Mononuclear cell (primary cell): ENCODE results near the gene LEUTX. TPM values are rescaled to one million over a fixed set of nuclear protein-coding genes. Genes with fewer than 3 reads are reported as not detected.

Experiments
- H3K27me3 ChIP-seq: 2 replicates; pipeline ENCODE4 v1.6.0; 2011; ENCODE audit warnings: low read length, control low read depth; ENCODE audit not compliant: insufficient read depth
- H3K4me1 ChIP-seq: 2 replicates; pipeline ENCODE4 v1.5.1; 2011; ENCODE audit warnings: mild to moderate bottlenecking, low read length, control low read depth; ENCODE audit not compliant: insufficient read depth
- H3K4me3 ChIP-seq: 2 replicates; pipeline ENCODE4 v1.5.1; 2011; ENCODE audit warnings: mild to moderate bottlenecking, low read length, moderate library complexity
- H3K9me3 ChIP-seq: 2 replicates; pipeline ENCODE4 v1.5.1; 2011; ENCODE audit warnings: low read depth, mild to moderate bottlenecking, control low read depth, low read length
- total RNA-seq: library from RNA; depleted of rRNA; stranded (reverse); fragments of >200 nt; gene quantifications from one replicate; pipeline ENCODE4 v1.2.3, GENCODE V29; 2012

Gene LEUTX
- total RNA-seq, 1 donor = not detected

- no peak overlapping the region for H3K4me3 ChIP-seq
- H3K27me3 ChIP-seq = no peaks in the 10 kb centered on the region
- no peaks in the 10 kb centered on the region for H3K9me3 ChIP-seq
- H3K4me1 ChIP-seq = peaks cover 31% of the 10 kb centered on the region
Measured at GRCh38 chr19:39825531-39826076, 47.0 kb downstream of the LEUTX start.

- Histone ChIP-seq H3K4me1 (peaks cover 31% of the 10 kb centered on the region), H3K27me3 (no peaks in the 10 kb centered on the region), H3K4me3 (no peak overlapping the region), H3K9me3 (no peaks in the 10 kb centered on the region)
Measured at GRCh38 chr19:39826311-39826945, 47.8 kb downstream of the LEUTX start.

DNA sequence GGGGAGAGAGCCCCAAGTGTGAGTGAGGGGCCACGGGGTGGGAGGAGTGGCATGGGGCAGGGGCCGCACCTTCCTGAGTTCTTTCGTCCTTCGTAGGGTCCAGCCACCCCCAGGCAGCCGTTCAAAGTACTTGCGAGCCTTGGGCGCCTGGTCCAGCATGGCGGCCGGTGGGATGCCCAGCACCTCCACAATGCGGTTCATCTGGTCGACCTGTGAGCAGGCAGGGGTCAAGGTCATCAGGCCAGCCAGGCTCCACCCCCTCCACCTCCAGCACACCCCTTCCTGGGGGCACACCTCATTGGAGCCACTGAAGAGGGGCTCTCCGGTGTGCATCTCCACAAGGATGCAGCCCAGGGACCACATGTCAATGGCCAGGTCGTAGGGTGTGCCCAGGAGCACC lies 48.6 kb downstream of the LEUTX start:
- Histone ChIP-seq H3K4me1 (peaks cover 38% of the 10 kb centered on the region), H3K9me3 (no peaks in the 10 kb centered on the region), H3K27me3 (no peaks in the 10 kb centered on the region)

DNA sequence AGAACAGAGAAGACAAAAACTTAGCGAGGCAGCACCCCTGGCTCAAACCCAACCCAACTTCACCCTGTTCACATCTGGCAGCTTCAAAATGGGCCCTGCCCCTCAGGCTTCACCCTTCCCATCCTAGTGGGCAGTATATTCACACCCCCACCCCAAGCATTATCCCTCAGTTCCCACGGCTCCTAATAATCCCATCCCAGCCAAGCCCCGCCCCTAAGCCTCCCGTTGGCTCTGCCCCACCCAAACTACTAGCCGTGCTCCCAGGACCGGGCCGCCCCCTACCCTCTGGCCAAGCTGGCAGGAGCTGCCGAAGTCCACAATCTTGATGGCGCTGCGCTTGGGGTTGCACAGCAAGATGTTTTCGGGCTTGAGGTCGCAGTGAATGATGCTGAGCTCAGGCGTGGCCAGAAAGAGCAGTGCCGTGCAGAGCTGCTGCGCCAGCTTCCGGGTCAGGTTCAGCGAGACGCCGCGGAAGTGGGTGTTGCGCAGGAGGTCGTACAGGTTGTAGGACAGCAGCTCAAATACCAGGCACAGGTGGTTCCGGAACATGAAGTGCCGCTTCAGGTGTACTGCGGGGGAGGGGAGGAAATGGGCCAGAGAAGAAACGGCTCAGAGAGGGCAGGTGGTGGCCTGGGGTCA lies 49.5 kb downstream of the LEUTX start:
- Histone ChIP-seq H3K4me1 (peaks cover 44% of the 10 kb centered on the region), H3K4me3 (no peak overlapping the region), H3K27me3 (no peaks in the 10 kb centered on the region), H3K9me3 (no peaks in the 10 kb centered on the region)

More for the DNA sequence above, 48.6 kb downstream of the LEUTX start:
- no peak overlapping the region for H3K4me3 ChIP-seq

DNA sequence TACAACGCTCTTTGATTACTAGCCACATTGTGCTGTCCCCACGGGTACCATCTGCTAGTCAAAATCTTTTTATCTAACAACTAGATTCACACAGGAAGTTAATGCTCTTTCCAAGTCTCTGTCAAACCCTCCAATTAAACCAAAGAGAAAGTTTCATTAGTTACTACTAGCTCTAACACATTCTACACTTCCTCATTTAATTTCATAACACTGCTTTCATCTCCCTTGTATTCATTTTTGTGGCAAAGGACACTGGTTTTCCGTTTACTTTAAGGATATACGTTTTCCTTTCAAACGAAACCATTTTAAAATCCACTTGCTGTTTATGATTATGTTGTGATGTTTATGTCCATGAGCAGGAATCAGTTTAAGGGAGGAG lies 50.0 kb downstream of the LEUTX start:
- Histone ChIP-seq H3K4me3 (no peak overlapping the region), H3K27me3 (no peaks in the 10 kb centered on the region), H3K4me1 (peaks cover 42% of the 10 kb centered on the region), H3K9me3 (no peaks in the 10 kb centered on the region)

DNA sequence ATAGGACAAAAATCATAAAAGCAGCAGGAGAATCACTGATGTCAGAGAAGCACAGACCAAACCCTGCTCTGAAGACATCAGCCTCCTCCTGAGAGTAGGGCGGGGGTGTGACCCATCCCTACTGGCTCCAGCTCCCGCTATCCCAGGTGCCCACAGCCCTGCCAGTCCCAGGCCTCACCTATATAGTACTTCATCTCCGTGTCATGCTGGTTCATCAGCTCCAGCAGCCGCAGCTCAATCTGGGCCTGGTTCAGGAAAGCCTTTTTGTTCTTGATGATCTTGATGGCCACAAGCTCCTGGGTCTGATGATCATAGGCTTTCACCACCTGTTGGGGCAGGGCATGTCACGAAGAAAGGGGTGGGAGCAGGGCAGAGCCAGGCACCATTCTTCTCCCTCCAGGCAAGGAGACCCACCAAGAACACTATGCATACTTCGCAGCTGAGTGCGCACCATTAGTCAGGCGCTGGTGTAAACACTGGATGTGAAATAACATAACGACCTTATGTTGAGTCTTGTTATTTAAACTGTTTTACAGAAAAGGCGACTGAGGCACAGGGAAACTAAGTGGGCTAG lies 51.1 kb downstream of the LEUTX start:
- H3K27me3 ChIP-seq = no peaks in the 10 kb centered on the region
- H3K9me3 ChIP-seq = no peaks in the 10 kb centered on the region
- H3K4me3 ChIP-seq = no peak overlapping the region
- peaks cover 40% of the 10 kb centered on the region for H3K4me1 ChIP-seq

GRCh38 chr19:39830406-39830805 lies 51.8 kb downstream of the LEUTX start:
- Histone ChIP-seq H3K9me3 (no peaks in the 10 kb centered on the region), H3K4me3 (no peak overlapping the region), H3K4me1 (peaks cover 37% of the 10 kb centered on the region), H3K27me3 (no peaks in the 10 kb centered on the region)

DNA sequence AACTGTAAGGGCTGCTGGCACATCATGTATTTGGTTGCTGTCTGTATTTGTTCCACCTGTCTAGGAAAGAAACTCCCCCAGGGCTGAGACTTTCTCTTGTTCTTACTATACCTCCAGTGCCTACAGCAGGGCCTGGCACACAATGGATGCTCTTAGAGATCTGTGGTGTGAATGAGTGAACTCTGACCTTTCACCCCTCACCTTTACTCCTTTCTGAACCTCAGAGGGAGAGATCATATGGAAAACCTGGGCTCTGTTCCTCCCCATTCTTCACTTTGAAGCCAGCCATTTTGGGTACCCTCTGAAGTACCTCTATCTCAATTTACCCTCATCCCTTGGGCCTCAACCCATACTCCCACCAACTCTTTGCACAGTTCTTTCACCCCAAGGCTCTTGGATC lies 52.2 kb downstream of the LEUTX start:
- no peak overlapping the region for H3K4me3 ChIP-seq
- H3K27me3 ChIP-seq = no peaks in the 10 kb centered on the region
- H3K9me3 ChIP-seq = no peaks in the 10 kb centered on the region
- peaks cover 37% of the 10 kb centered on the region for H3K4me1 ChIP-seq

DNA sequence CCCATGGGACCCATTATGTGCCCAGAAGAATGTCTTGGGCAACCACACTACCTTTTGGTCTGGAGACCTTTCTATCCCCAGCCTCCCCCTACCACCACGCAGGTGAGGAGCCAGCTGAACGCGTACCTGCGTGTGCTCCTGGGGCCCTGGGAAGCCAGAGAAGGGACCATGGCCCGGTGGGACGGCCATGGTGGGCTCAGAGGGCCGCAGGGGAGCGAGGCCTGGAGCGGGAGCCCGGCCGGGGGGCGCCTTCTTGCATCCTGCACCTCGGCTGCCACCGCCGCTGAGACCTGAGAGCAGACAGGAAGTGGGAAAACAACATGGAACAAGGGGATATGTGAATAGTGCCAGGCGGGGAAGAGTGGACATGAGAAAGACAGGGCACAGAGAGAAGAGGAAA lies 53.0 kb downstream of the LEUTX start:
- no peak overlapping the region for H3K4me3 ChIP-seq
- no peaks in the 10 kb centered on the region for H3K9me3 ChIP-seq
- peaks cover 37% of the 10 kb centered on the region for H3K4me1 ChIP-seq
- no peaks in the 10 kb centered on the region for H3K27me3 ChIP-seq

- H3K4me1 ChIP-seq = peaks cover 37% of the 10 kb centered on the region
- H3K9me3 ChIP-seq = no peaks in the 10 kb centered on the region
- peak overlapping the region; percentile 98 for H3K4me3 ChIP-seq
- no peaks in the 10 kb centered on the region for H3K27me3 ChIP-seq
Measured at GRCh38 chr19:39832341-39833083, 53.9 kb downstream of the LEUTX start.

DNA sequence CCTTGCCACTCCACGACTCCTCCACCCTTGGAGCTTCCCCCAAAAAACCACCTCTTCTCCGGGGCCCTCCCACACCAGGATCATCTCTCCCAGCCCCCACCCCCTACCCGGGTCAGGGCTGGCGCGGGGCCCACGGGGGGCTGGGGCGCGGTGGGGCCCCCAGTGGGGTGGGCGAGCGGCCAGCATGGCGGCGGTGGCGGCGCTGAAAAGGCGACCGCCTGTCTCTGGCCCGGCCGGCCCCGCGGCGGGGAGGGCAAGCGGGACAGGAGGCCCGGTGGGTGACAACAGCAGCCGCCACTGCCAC lies 54.5 kb downstream of the LEUTX start:
- Histone ChIP-seq H3K9me3 (no peaks in the 10 kb centered on the region), H3K27me3 (no peaks in the 10 kb centered on the region), H3K4me3 (peak overlapping the region; percentile 98), H3K4me1 (peaks cover 35% of the 10 kb centered on the region)

DNA sequence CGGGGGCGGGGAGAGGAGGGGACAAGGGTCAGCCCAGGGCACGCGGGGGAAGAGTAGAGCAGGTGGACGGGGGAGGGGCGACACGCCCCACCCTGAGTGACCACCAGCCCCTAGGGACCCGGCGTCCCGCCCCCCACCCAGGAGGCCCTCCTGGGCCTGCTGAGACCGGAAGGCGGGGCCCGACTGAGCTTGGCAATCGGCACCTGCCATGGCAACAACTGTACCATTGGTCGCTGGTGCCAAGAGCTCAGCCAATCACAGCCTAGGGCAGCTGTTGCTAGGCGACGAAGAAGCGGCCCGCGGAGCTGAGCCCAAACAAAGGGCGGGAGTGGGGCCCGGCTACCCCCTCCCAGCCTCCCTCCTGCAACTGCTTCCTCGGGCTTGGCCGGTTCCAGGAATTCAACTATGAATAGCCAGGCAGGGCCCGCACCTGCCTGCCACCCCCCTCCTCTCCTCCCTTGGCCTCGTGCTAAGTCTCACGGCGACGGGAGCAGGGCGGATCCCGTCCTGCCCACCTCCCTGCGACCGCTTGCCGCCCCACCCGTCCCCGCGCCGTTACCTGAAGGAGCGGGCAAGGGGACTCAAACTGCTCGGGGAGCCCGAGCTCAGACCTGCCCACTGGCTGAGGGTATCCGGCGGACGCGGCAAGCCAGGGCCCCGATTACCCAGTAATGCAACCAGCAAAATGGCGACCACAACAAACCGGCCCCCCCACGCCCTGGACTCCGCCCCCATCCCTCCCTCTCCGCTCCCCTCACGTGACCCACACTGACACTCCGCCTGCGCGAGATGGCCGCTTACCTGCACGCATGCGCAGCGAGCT lies 55.0 kb downstream of the LEUTX start, which contains the start of gene DYRK1B:
TSS of gene DYRK1B (minus strand) at position 699 of the 823 bp plus-strand sequence. CDS start 2,295 bp downstream, outside the sequence.
- peak within 1 kb of the TSS; percentile 98 for H3K4me3 ChIP-seq
- peaks cover 31% of the 10 kb centered on the region for H3K4me1 ChIP-seq
- H3K27me3 ChIP-seq = no peaks in the 10 kb centered on the region
- H3K9me3 ChIP-seq = no peaks in the 10 kb centered on the region

GRCh38 chr19:39834287-39834841 lies 55.7 kb downstream of the LEUTX start:
- peaks cover 27% of the 10 kb centered on the region for H3K4me1 ChIP-seq
- H3K9me3 ChIP-seq = no peaks in the 10 kb centered on the region
- no peaks in the 10 kb centered on the region for H3K27me3 ChIP-seq
- H3K4me3 ChIP-seq = peak overlapping the region; percentile 98
